Measurements from ENCODE around the gene ACAT1. TPM values are rescaled to one million over a fixed set of nuclear protein-coding genes. Genes with fewer than 3 reads are reported as not detected.

The ACAT1 gene
- total and polyA plus RNA-seq, 2 of the 8 experiments (the other 6 are each of a cell fraction or from before 2014, with no cell fraction given), result 30.4 to 30.9 TPM

DNA sequence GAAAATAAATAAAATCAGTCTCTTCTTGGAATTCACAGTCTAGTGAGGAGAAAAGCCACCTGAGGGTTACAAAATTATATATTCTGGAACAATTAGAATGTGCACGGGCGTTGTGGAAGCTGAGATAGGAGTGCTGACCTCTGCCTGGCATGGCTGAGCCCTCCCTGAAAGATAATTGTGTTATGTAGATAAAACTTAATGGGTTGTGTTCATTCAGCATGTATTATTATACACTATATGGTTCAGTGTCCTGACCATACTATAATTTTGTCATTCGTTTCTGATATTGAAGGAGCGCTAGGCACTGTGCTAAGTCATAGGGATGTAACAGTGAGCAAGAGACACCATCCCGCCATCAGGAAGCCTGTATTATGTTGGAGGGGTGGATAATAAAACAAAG is 3.7 kb downstream of the ACAT1 start:
- WGBS, 2 experiments (ENCODE audit: extremely low coverage in 1 of 2, insufficient coverage in 1 of 2, insufficient read length in 1 of 2, insufficient replicate concordance in 2 of 2, low coverage in 1 of 2, low lambda C conversion rate in 2 of 2, missing lambda C conversion rate in 1 of 2), result 94% methylated on average over 5 of the region's 5 CpGs; no CpG with 5 or more reads in 1 of the 2 experiments
- TF ChIP-seq CHD1 (IDR thresholded peaks at IDR 0.05; ENCODE audit: low read depth, low read length), result no peak
- no peak for TF ChIP-seq MAFK (IDR thresholded peaks at IDR 0.05; ENCODE audit: low read depth, low read length)
- TF ChIP-seq SRF (IDR thresholded peaks at IDR 0.05; ENCODE audit: low read depth, low read length), result no peak
- no peak for TF ChIP-seq NANOG (IDR thresholded peaks at IDR 0.05; ENCODE audit: insufficient read depth, low read depth, low read length, poor library complexity, severe bottlenecking)
- TF ChIP-seq, protein P1, sequence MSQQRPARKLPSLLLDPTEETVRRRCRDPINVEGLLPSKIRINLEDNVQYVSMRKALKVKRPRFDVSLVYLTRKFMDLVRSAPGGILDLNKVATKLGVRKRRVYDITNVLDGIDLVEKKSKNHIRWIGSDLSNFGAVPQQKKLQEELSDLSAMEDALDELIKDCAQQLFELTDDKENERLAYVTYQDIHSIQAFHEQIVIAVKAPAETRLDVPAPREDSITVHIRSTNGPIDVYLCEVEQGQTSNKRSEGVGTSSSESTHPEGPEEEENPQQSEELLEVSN (IDR thresholded peaks at IDR 0.05), result no peak
- TF ChIP-seq SAP30 (IDR thresholded peaks at IDR 0.05; ENCODE audit: insufficient read depth, insufficient replicate concordance, low read length), result no peak
- TF ChIP-seq BACH1 (IDR thresholded peaks at IDR 0.05; ENCODE audit: low read length), result no peak
- TF ChIP-seq BRCA1 (IDR thresholded peaks at IDR 0.05; ENCODE audit: low read depth, low read length), result no peak
- TF ChIP-seq KDM4A (IDR thresholded peaks at IDR 0.05; ENCODE audit: low read depth, low read length, severe bottlenecking), result no peak
- TF ChIP-seq CTBP2 (IDR thresholded peaks at IDR 0.05; ENCODE audit: borderline replicate concordance, insufficient read depth, insufficient read length, low read length), result no peak
- TF ChIP-seq POLR2A (IDR thresholded peaks at IDR 0.05; ENCODE audit: control extremely low read depth in 1 of 2, low read depth in 2 of 2, low read length in 2 of 2), result no peak
- TF ChIP-seq RFX5 (IDR thresholded peaks at IDR 0.05; ENCODE audit: borderline replicate concordance, low read depth, low read length), result no peak
- no peak for TF ChIP-seq PHF8 (conservative IDR thresholded peaks at IDR 0.05; ENCODE audit: low read depth, low read length)

More for the DNA sequence above, 3.7 kb downstream of the ACAT1 start:
- H3K14ac ChIP-seq (ENCODE audit: insufficient read length), result no peak overlapping the region
- no peak for FAIRE-seq
- no peak overlapping the region for H3K4ac ChIP-seq (replicated peaks; ENCODE audit: insufficient read length, low read depth, low read length)
- H3K23me2 ChIP-seq (ENCODE audit: low read depth, low read length), result peaks cover 2% of the 10 kb centered on the region; the same call in 1 of the 2 replicates
- H3K4me2 ChIP-seq (ENCODE audit: insufficient read depth in 1 of 2, low read depth in 2 of 2, low read length in 2 of 2), result no peak overlapping the region
- H3K4me1 ChIP-seq (replicated peaks in 1 of 4; ENCODE audit: control insufficient read depth in 3 of 4, insufficient read depth in 4 of 4, low read length in 3 of 4), result peaks cover 0 to 5% (median 3%) of the 10 kb centered on the region in 4 experiments; a peak in 2 of 7 replicates
- H4K8ac ChIP-seq (ENCODE audit: extremely low read depth, insufficient read depth, low read length), result no peak overlapping the region
- no peaks in the 10 kb centered on the region for H3K9me3 ChIP-seq (ENCODE audit: insufficient read depth in 2 of 2, low read depth in 1 of 2, low read length in 1 of 2)
- H2AK5ac ChIP-seq (ENCODE audit: low read depth, low read length), result no peak overlapping the region
- no peak overlapping the region for H3K23ac ChIP-seq (ENCODE audit: insufficient read length)
- no peaks in the 10 kb centered on the region; the same call in 1 of the 2 replicates for H3K79me1 ChIP-seq (ENCODE audit: low read depth, low read length)
- no peak overlapping the region for H3K27ac ChIP-seq (ENCODE audit: low read depth, low read length)
- ChIA-PET CTCF (ENCODE audit: partially characterized antibody) (interaction anchor here (0.9 kb wide), 1 partner anchor 17 kb away, joined by 3 read pairs; no protein-coding TSS in a partner anchor), POLR2A (ENCODE audit: partially characterized antibody) (interaction anchor here (1.2 kb wide), 1 partner anchor 16 kb away, joined by 3 read pairs; no protein-coding TSS in a partner anchor)
- H3K79me2 ChIP-seq (ENCODE audit: control insufficient read depth in 1 of 2, insufficient read depth in 2 of 2, low read length in 2 of 2), result no peaks in the 10 kb centered on the region; a peak in 1 of 4 replicates
- H3K27me3 ChIP-seq (replicated peaks in 1 of 4; ENCODE audit: control insufficient read depth in 3 of 4, extremely low read depth in 1 of 4, insufficient read depth in 3 of 4, low read length in 3 of 4), result peaks cover 0 to 7% (median 3%) of the 10 kb centered on the region in 4 experiments; a peak in 3 of 7 replicates
- H4K5ac ChIP-seq (ENCODE audit: insufficient read length, low read depth, low read length), result no peak overlapping the region
- no peak overlapping the region for H2BK20ac ChIP-seq (ENCODE audit: low read length)
- no peak overlapping the region for H2BK12ac ChIP-seq (ENCODE audit: low read depth, low read length)
- H3K56ac ChIP-seq (replicated peaks; ENCODE audit: insufficient read length, low read depth, low read length), result no peak overlapping the region
- no peak overlapping the region for H2AFZ ChIP-seq (ENCODE audit: low read length)
- H3K36me3 ChIP-seq (ENCODE audit: control insufficient read depth in 2 of 4, insufficient read depth in 4 of 4, low read length in 3 of 4), result no peaks in the 10 kb centered on the region
- peaks cover 0 to 1% of the 10 kb centered on the region in 2 experiments for H4K20me1 ChIP-seq (replicated peaks in 1 of 2; ENCODE audit: control insufficient read depth in 1 of 2, insufficient read depth in 2 of 2, low read length in 2 of 2)
- no peak overlapping the region for H2BK120ac ChIP-seq (replicated peaks; ENCODE audit: low read depth, low read length)
- H3K18ac ChIP-seq (ENCODE audit: extremely low read depth, low read length), result no peak overlapping the region
- H3K4me3 ChIP-seq (ENCODE audit: extremely low read depth in 1 of 4, insufficient read depth in 2 of 4, low read depth in 3 of 4, low read length in 4 of 4), result no peak overlapping the region
- no peak overlapping the region for H3K9ac ChIP-seq (replicated peaks in 1 of 4; ENCODE audit: extremely low read depth in 1 of 4, low read depth in 3 of 4, low read length in 3 of 4)
- no peak overlapping the region for H2BK5ac ChIP-seq (ENCODE audit: low read depth, low read length)
- no peak overlapping the region for H4K91ac ChIP-seq (replicated peaks; ENCODE audit: insufficient read length, low read length)
- no peak overlapping the region for H2BK15ac ChIP-seq (ENCODE audit: low read length)
- DNase-seq (ENCODE audit: low read depth in 1 of 2, low spot score in 2 of 2), result no peak

Measured in H1 (cell line).